Neural cell (in vitro differentiated cells): ENCODE data around the gene MRTFA. TPM values are rescaled to one million over a fixed set of nuclear protein-coding genes. Genes with fewer than 3 reads are reported as not detected.

Source experiments
- H2AFZ ChIP-seq: fragments of 200-600, 300-800 bp; sonication (generic), shearing (Covaris generic); 2 replicates; pipeline ENCODE4 v1.6.0; 2014; ENCODE audit warnings: low read depth, mild to moderate bottlenecking, antibody characterized with exemption, low read length, moderate library complexity
- H3F3A ChIP-seq: fragments of 200-600 bp; shearing (Covaris generic); 2 replicates; pipeline ENCODE4 v1.6.1; 2016; ENCODE audit warnings: mild to moderate bottlenecking, moderate library complexity, mixed read lengths, antibody characterized with exemption, low read length; ENCODE audit not compliant: insufficient read depth, poor library complexity, severe bottlenecking
- H3K27ac ChIP-seq: fragments of 200-600, 300-800 bp; sonication (generic), shearing (Covaris generic); 2 replicates; pipeline ENCODE4 v1.5.1; 2014; ENCODE audit warnings: mild to moderate bottlenecking, low read length, moderate library complexity
- H3K27me3 ChIP-seq: fragments of 300-800, 200-600 bp; sonication (generic), shearing (Covaris generic); 2 replicates; pipeline ENCODE4 v1.6.0; 2014; ENCODE audit warnings: mild to moderate bottlenecking, low read depth, low read length, moderate library complexity; ENCODE audit not compliant: insufficient read depth
- H3K36me3 ChIP-seq: fragments of 300-800, 200-600 bp; sonication (generic), shearing (Covaris generic); 2 replicates; pipeline ENCODE4 v1.5.1; 2014; ENCODE audit warnings: mild to moderate bottlenecking, antibody characterized with exemption, low read length, moderate library complexity; ENCODE audit not compliant: insufficient read depth
- H3K4me2 ChIP-seq: fragments of 300-800, 200-600 bp; sonication (generic), shearing (Covaris generic); 2 replicates; pipeline ENCODE4 v1.6.0; 2014; ENCODE audit warnings: mild to moderate bottlenecking, low read length
- H3K4me3 ChIP-seq: fragments of 300-800, 200-600 bp; sonication (generic), shearing (Covaris generic); 2 replicates; pipeline ENCODE4 v1.5.1; 2014; ENCODE audit warnings: mild to moderate bottlenecking, low read length, moderate library complexity
- H3K79me2 ChIP-seq: fragments of 200-600 bp; shearing (Covaris generic); replicated peaks from 2 replicates; pipeline ENCODE4 v1.6.0; 2014; ENCODE audit warnings: mild to moderate bottlenecking, low read length, moderate library complexity; ENCODE audit not compliant: insufficient read depth
- H3K9ac ChIP-seq: fragments of 300-800, 200-600 bp; sonication (generic), shearing (Covaris generic); 2 replicates; pipeline ENCODE4 v1.6.1; 2016; ENCODE audit warnings: mild to moderate bottlenecking, low read length, mixed read lengths
- H3K9me2 ChIP-seq: fragments of 200-600 bp; shearing (Covaris generic); 2 replicates; pipeline ENCODE4 v1.6.1; 2016; ENCODE audit warnings: mild to moderate bottlenecking, low read length, mixed read lengths; ENCODE audit not compliant: insufficient read depth
- H3K9me3 ChIP-seq: fragments of 200-600, 300-800 bp; sonication (generic), shearing (Covaris generic); 2 replicates; pipeline ENCODE4 v1.6.1; 2016; ENCODE audit warnings: mild to moderate bottlenecking, mixed run types, low read length, moderate library complexity, mixed read lengths
- H4K20me1 ChIP-seq: fragments of 200-600 bp; shearing (Covaris generic); 2 replicates; pipeline ENCODE4 v1.6.1; 2016; ENCODE audit warnings: mild to moderate bottlenecking, mixed run types; ENCODE audit not compliant: insufficient read depth
- CTCF ChIP-seq: fragments of 450-650 bp; IDR thresholded peaks from 2 replicates; pipeline ENCODE4 v1.5.1; 2014; ENCODE audit warnings: antibody characterized with exemption, mild to moderate bottlenecking, moderate library complexity; ENCODE audit not compliant: poor library complexity, severe bottlenecking
- EP300 ChIP-seq: fragments of 450-650 bp; conservative IDR thresholded peaks from 2 replicates; pipeline ENCODE4 v1.6.1; 2014; ENCODE audit warnings: antibody characterized with exemption, mild to moderate bottlenecking, moderate library complexity; ENCODE audit not compliant: poor library complexity, severe bottlenecking
- EZH2 ChIP-seq: fragments of 200-600, 300-800 bp; shearing (Covaris generic), sonication (generic); IDR thresholded peaks from 2 replicates; pipeline ENCODE4 v1.6.1; 2014; ENCODE audit warnings: antibody characterized with exemption, low read length, borderline replicate concordance, mild to moderate bottlenecking; ENCODE audit not compliant: insufficient read depth, poor library complexity, severe bottlenecking
- MXI1 ChIP-seq: fragments of 450-650 bp; conservative IDR thresholded peaks from 2 replicates; pipeline ENCODE4 v1.6.1; 2014; ENCODE audit warnings: antibody characterized with exemption, mild to moderate bottlenecking; ENCODE audit not compliant: poor library complexity, severe bottlenecking
- POLR2AphosphoS5 ChIP-seq: IDR thresholded peaks from 2 replicates; pipeline ENCODE4 v1.6.1; 2012
- RAD21 ChIP-seq: fragments of 450-650 bp; conservative IDR thresholded peaks from 2 replicates; pipeline ENCODE4 v1.6.1; 2014; ENCODE audit warnings: antibody characterized with exemption, mild to moderate bottlenecking, moderate library complexity
- REST ChIP-seq: IDR thresholded peaks from 2 replicates; pipeline ENCODE4 v1.6.1; 2012; ENCODE audit warnings: borderline replicate concordance
- SMC3 ChIP-seq: fragments of 450-650 bp; conservative IDR thresholded peaks from 2 replicates; pipeline ENCODE4 v1.6.1; 2014; ENCODE audit warnings: antibody characterized with exemption, mild to moderate bottlenecking, moderate library complexity; ENCODE audit not compliant: poor library complexity
- TAF1 ChIP-seq: IDR thresholded peaks from 2 replicates; pipeline ENCODE4 v1.6.1; 2012; ENCODE audit warnings: low read depth
- polyA plus RNA-seq: library from polyadenylated mRNA; depleted of rRNA; stranded (reverse); fragments of >200 nt; gene quantifications from 2 replicates; pipeline ENCODE4 v1.2.3, GENCODE V29; 2014

Gene MRTFA
- polyA plus RNA-seq, 1 donor from 2014 or later = 19.3 TPM

GRCh38 chr22:40446203-40446602, 190.3 kb downstream of the MRTFA start:
- H3K36me3 ChIP-seq = no peaks in the 10 kb centered on the region
- no peaks in the 10 kb centered on the region for H4K20me1 ChIP-seq
- no peak overlapping the region for H3K4me2 ChIP-seq
- no peaks in the 10 kb centered on the region for H3K9me3 ChIP-seq
- no peak overlapping the region for H3K9ac ChIP-seq
- H3K9me2 ChIP-seq = no peaks in the 10 kb centered on the region
- no peaks in the 10 kb centered on the region for H3F3A ChIP-seq
- H3K27me3 ChIP-seq = no peaks in the 10 kb centered on the region
- H3K27ac ChIP-seq = no peak overlapping the region
- no peaks in the 10 kb centered on the region for H3K79me2 ChIP-seq
- no peak for TF ChIP-seq CTCF
- TF ChIP-seq MXI1 = no peak
- TF ChIP-seq POLR2AphosphoS5 = no peak
- no peak for TF ChIP-seq TAF1
- TF ChIP-seq EZH2 = no peak
- no peak for TF ChIP-seq SMC3
- TF ChIP-seq RAD21 = no peak
- no peak for TF ChIP-seq REST
- TF ChIP-seq EP300 = no peak
- no peak overlapping the region for H3K4me3 ChIP-seq
- H2AFZ ChIP-seq = no peak overlapping the region

GRCh38 chr22:40444178-40444831, 192.2 kb downstream of the MRTFA start:
- H3K27me3 ChIP-seq = no peaks in the 10 kb centered on the region
- no peak overlapping the region for H3K4me2 ChIP-seq
- H3K9me2 ChIP-seq = no peaks in the 10 kb centered on the region
- no peak overlapping the region for H3K27ac ChIP-seq
- no peaks in the 10 kb centered on the region for H3K9me3 ChIP-seq
- TF ChIP-seq EP300 = no peak
- TF ChIP-seq REST = no peak
- no peak for TF ChIP-seq POLR2AphosphoS5
- no peak overlapping the region for H2AFZ ChIP-seq
- H4K20me1 ChIP-seq = no peaks in the 10 kb centered on the region
- H3K79me2 ChIP-seq = no peaks in the 10 kb centered on the region
- H3F3A ChIP-seq = no peaks in the 10 kb centered on the region
- no peaks in the 10 kb centered on the region for H3K36me3 ChIP-seq
- no peak overlapping the region for H3K4me3 ChIP-seq
- no peak overlapping the region for H3K9ac ChIP-seq
